ENCODE results near the gene MZT2B.
"Not testable (repeated sequence)": the region's sequence is repeated elsewhere in the genome, so short reads cannot be mapped to it uniquely, and the experiment has no call there.

The MZT2B gene

GRCh38 chr2:130152816-130153595 is 29.1 kb upstream of the MZT2B start:
- DNase-seq = no peak

- DNase-seq = not testable (repeated sequence)
Observed at GRCh38 chr2:130153721-130154422, 28.2 kb upstream of the MZT2B start.

- not testable (repeated sequence) for DNase-seq
Observed at GRCh38 chr2:130154423-130154770, 27.7 kb upstream of the MZT2B start.

- no peak for DNase-seq
Observed at GRCh38 chr2:130154773-130155765, 27.0 kb upstream of the MZT2B start.

- DNase-seq = not testable (repeated sequence)
Observed at GRCh38 chr2:130155956-130156623, 26.0 kb upstream of the MZT2B start.

- DNase-seq = no peak
Observed at GRCh38 chr2:130156624-130157004, 25.4 kb upstream of the MZT2B start.

GRCh38 chr2:130157354-130157753 is 24.7 kb upstream of the MZT2B start:
- DNase-seq = not testable (repeated sequence)

- not testable (repeated sequence) for DNase-seq
Observed at GRCh38 chr2:130157825-130158514, 24.1 kb upstream of the MZT2B start.

- no peak for DNase-seq
Observed at GRCh38 chr2:130158631-130159030, 23.4 kb upstream of the MZT2B start.

- DNase-seq = not testable (repeated sequence)
Observed at GRCh38 chr2:130159376-130159775, 22.7 kb upstream of the MZT2B start.

- no peak for DNase-seq
Observed at GRCh38 chr2:130160131-130160530, 21.9 kb upstream of the MZT2B start.

GRCh38 chr2:130160838-130161705 is 21.0 kb upstream of the MZT2B start:
- not testable (repeated sequence) for DNase-seq

GRCh38 chr2:130162486-130162885 is 19.6 kb upstream of the MZT2B start:
- DNase-seq = not testable (repeated sequence)

GRCh38 chr2:130162968-130163367 is 19.1 kb upstream of the MZT2B start:
- no peak for DNase-seq

GRCh38 chr2:130165293-130166016 is 16.6 kb upstream of the MZT2B start:
- no peak for DNase-seq

- not testable (repeated sequence) for DNase-seq
Observed at GRCh38 chr2:130166611-130167010, 15.5 kb upstream of the MZT2B start.

GRCh38 chr2:130169163-130169562 is 12.9 kb upstream of the MZT2B start:
- not testable (repeated sequence) for DNase-seq

GRCh38 chr2:130169896-130170295 is 12.2 kb upstream of the MZT2B start:
- no peak for DNase-seq

GRCh38 chr2:130174866-130175265 is 7.2 kb upstream of the MZT2B start:
- not testable (repeated sequence) for DNase-seq
